HUES6 (cell line): ENCODE results near the gene RPS19BP1.
"Not testable (repeated sequence)": the region's sequence is repeated elsewhere in the genome, so short reads cannot be mapped to it uniquely, and the experiment has no call there.

Source experiments
- H3K27ac ChIP-seq: 2 replicates; pipeline ENCODE4 v1.7.0; 2013; ENCODE audit warnings: low read depth, mild to moderate bottlenecking, low read length, inconsistent platforms
- H3K27me3 ChIP-seq: 2 replicates; pipeline ENCODE4 v1.6.1; 2013; ENCODE audit warnings: low read length; ENCODE audit not compliant: control insufficient read depth, insufficient read depth
- H3K36me3 ChIP-seq: 2 replicates; pipeline ENCODE4 v1.6.1; 2013; ENCODE audit warnings: low read length; ENCODE audit not compliant: control insufficient read depth, insufficient read depth
- H3K4me1 ChIP-seq: 2 replicates; pipeline ENCODE4 v1.6.1; 2013; ENCODE audit warnings: low read length; ENCODE audit not compliant: control insufficient read depth, insufficient read depth
- H3K4me3 ChIP-seq: 2 replicates; pipeline ENCODE4 v1.5.1; 2013; ENCODE audit warnings: low read depth, low read length
- H3K9ac ChIP-seq: one replicate; pipeline ENCODE4 v1.6.1; 2013; ENCODE audit warnings: mild to moderate bottlenecking, low read length
- H3K9me3 ChIP-seq: 2 replicates; pipeline ENCODE4 v1.6.1; 2013; ENCODE audit warnings: low read depth, low read length; ENCODE audit not compliant: control insufficient read depth, insufficient read depth

The RPS19BP1 gene

GRCh38 chr22:39510529-39511149, 21.9 kb downstream of the RPS19BP1 start:
- H3K27me3 ChIP-seq, result peaks cover 79% of the 10 kb centered on the region
- H3K4me3 ChIP-seq, result no peak overlapping the region
- H3K4me1 ChIP-seq, result no peaks in the 10 kb centered on the region
- no peak overlapping the region for H3K27ac ChIP-seq
- peaks cover 84% of the 10 kb centered on the region for H3K36me3 ChIP-seq
- H3K9ac ChIP-seq, result no peak overlapping the region
- H3K9me3 ChIP-seq, result no peaks in the 10 kb centered on the region

- H3K27ac ChIP-seq, result no peak overlapping the region
- 0 out of 2 replicates have a peak, but pooled peaks cover under 1% of the 10 kb centered on the region for H3K4me1 ChIP-seq
- H3K36me3 ChIP-seq, result peaks cover 80% of the 10 kb centered on the region
- no peaks in the 10 kb centered on the region for H3K9me3 ChIP-seq
- no peak overlapping the region for H3K9ac ChIP-seq
- H3K27me3 ChIP-seq, result peaks cover 76% of the 10 kb centered on the region
- no peak overlapping the region for H3K4me3 ChIP-seq
Measured at GRCh38 chr22:39508393-39508792, 24.2 kb downstream of the RPS19BP1 start.

DNA sequence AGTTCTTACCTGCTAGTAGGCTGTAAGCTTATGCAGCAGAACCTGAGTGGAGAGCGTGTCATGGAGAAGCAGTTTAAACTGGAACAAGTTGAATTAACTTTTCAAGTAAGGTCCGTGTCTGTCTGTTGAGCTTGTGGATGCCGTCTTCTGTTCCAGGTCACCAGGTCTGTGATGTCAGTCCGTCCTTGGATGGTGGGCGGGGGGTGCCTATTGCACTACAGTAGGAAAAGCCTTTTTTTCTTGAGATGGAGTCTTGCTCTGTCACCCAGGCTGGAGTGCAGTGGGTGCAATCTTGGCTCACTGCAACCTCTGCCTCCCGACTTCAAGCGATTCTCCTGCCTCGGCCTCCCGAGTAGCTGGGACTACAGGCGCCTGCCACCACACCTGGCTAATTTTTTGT, 25.5 kb downstream of the RPS19BP1 start:
- H3K27ac ChIP-seq, H3K4me3 ChIP-seq, H3K9me3 ChIP-seq, H3K9ac ChIP-seq, H3K4me1 ChIP-seq: not testable (repeated sequence)
- Histone ChIP-seq H3K27me3 (peaks cover 69% of the 10 kb centered on the region), H3K36me3 (peaks cover 69% of the 10 kb centered on the region)

DNA sequence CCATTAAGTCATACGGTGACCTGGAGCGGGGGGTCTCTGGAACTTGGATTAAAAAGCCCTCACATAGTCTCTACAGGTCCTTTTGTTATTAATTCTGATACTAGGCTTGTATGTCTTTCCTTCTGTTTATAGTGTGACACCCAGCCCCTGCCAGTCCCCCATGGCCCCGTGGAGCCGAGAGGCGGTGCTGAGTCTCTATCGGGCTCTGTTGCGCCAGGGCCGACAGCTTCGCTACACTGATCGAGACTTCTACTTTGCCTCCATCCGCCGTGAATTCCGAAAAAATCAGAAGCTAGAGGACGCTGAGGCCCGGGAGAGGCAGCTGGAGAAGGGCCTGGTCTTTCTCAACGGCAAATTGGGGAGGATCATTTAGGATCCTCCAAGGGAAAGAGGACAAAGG, 28.5 kb downstream of the RPS19BP1 start:
- H3K36me3 ChIP-seq, result peaks cover 45% of the 10 kb centered on the region

DNA sequence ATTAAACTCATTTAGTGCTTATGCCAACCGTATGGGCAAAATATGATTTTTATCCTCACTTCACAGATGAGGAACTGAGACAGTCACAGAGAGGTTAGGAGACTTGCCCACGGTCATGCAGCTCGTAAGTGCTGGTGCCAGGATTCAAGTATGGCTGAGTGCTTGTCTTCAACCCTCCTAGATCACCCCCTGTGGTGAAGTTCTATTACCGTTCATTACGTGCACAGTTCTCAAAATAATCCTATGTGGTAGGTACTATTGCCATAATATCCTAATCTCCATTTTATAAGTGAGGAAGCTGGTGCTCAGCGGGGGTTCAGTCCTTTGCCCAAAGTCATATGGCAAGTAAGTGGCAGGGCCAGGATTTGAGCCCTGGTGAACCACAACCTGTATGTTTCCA, 28.9 kb downstream of the RPS19BP1 start:
- Histone ChIP-seq H3K4me3 (peak overlapping the region; percentile 82; the same call in 1 of the 2 replicates), H3K36me3 (peaks cover 43% of the 10 kb centered on the region), H3K27me3 (peaks cover 45% of the 10 kb centered on the region), H3K27ac (no peak overlapping the region), H3K9ac (no peak overlapping the region), H3K4me1 (peaks cover 18% of the 10 kb centered on the region), H3K9me3 (no peaks in the 10 kb centered on the region)

More for the DNA sequence above, 28.5 kb downstream of the RPS19BP1 start:
- Histone ChIP-seq H3K27me3 (peaks cover 46% of the 10 kb centered on the region), H3K4me3 (no peak overlapping the region), H3K9ac (no peak overlapping the region), H3K27ac (no peak overlapping the region), H3K9me3 (no peaks in the 10 kb centered on the region), H3K4me1 (peaks cover 17% of the 10 kb centered on the region)

DNA sequence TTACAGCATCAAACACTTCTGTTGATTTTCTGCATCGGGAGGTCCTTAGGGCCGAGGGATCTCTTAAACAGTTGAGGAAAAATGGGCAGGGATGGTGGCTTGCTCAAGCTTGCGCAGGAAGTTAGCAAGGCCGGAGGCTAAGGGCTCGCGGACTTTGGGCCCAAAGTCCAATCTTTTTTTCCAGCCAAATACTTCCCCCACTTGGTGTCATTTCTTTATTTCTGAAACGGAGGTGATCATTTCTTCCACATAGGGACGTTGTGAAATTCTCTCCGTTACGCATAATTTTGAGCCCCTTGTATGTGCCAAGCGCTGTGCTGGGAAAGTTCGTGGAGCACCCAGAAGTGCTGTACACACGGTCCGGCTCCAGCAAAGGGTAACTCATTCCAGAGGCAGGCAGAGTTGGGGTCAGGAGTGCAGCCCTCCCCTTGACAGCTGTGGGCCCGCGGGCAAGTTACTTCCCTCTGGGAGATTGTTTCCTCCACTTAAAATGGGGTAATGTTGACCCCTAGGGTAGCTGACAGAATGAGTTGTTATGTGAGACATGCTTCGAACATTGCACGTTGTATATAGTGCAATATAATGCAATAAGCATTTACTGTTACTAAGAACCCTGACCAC, 29.6 kb downstream of the RPS19BP1 start:
- Histone ChIP-seq H3K4me3 (peak overlapping the region; percentile 82), H3K9me3 (no peaks in the 10 kb centered on the region), H3K9ac (peak overlapping the region; percentile 85), H3K4me1 (peaks cover 19% of the 10 kb centered on the region), H3K36me3 (peaks cover 36% of the 10 kb centered on the region), H3K27me3 (peaks cover 43% of the 10 kb centered on the region), H3K27ac (no peak overlapping the region)

- H3K4me3 ChIP-seq, result peak within 1 kb of the TSS; percentile 82
- H3K27ac ChIP-seq, result no peak within 1 kb of the TSS
- peaks cover 19% of the 10 kb centered on the region for H3K4me1 ChIP-seq
- peaks cover 33% of the 10 kb centered on the region for H3K36me3 ChIP-seq
- peaks cover 41% of the 10 kb centered on the region for H3K27me3 ChIP-seq
- H3K9ac ChIP-seq, result peak within 1 kb of the TSS; percentile 85
- no peaks in the 10 kb centered on the region for H3K9me3 ChIP-seq
Measured at GRCh38 chr22:39502109-39502788, 30.3 kb downstream of the RPS19BP1 start, which contains the start of gene MIEF1. Gene MIEF1, plus strand, starts transcription at chr22:39502290. Its CDS starts 9,005 bp downstream, at chr22:39511295.

DNA sequence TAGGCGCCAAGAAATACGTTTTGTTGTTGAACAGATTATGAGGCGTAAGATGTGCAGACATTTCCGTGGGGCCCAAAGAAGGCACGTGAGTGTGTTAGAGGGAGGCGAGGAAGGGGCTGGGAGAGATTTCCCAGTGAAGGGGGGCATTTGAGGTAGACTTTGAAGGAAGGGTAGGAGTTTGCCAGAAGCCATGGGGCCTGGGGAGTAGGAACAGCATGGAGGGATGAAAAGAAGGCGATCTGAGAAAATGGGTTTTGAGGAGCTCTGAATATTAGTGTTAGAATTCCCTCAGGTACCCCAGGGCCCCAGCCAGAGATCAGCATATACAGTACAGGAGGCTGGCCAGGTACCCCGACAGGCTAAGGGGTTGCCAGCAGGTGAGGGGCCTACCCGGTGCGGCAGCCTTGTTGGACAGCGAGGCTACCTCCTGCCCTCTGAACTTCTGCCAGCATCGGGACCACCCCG, 30.9 kb downstream of the RPS19BP1 start:
- Histone ChIP-seq H3K36me3 (peaks cover 28% of the 10 kb centered on the region), H3K4me1 (peaks cover 19% of the 10 kb centered on the region), H3K27ac (no peak overlapping the region), H3K27me3 (peaks cover 37% of the 10 kb centered on the region), H3K9me3 (no peaks in the 10 kb centered on the region), H3K9ac (no peak overlapping the region), H3K4me3 (peak overlapping the region; percentile 82)

DNA sequence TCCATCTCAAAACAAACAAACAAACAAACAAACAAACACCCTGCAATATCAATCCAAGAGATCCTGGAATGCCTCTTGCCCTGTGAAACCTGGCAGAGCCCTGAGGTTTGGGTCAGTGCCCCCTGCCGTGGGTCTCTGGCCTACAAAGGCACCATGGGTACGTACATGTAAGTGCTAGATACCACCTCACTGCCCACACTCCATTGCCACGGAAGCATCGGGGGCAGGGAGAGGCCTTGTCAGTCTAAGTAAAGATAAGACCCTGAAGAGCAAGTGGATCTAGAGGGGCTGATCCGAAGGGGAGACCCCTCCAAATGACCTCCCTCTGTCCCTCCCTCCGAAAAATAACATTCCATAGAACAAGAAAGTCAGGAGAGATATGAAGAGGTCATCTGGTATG, 32.4 kb downstream of the RPS19BP1 start:
- H3K36me3 ChIP-seq, result peaks cover 13% of the 10 kb centered on the region
- no peak overlapping the region for H3K4me3 ChIP-seq
- no peak overlapping the region for H3K27ac ChIP-seq
- H3K27me3 ChIP-seq, result peaks cover 22% of the 10 kb centered on the region
- no peak overlapping the region for H3K9ac ChIP-seq
- peaks cover 19% of the 10 kb centered on the region for H3K4me1 ChIP-seq
- no peaks in the 10 kb centered on the region for H3K9me3 ChIP-seq

DNA sequence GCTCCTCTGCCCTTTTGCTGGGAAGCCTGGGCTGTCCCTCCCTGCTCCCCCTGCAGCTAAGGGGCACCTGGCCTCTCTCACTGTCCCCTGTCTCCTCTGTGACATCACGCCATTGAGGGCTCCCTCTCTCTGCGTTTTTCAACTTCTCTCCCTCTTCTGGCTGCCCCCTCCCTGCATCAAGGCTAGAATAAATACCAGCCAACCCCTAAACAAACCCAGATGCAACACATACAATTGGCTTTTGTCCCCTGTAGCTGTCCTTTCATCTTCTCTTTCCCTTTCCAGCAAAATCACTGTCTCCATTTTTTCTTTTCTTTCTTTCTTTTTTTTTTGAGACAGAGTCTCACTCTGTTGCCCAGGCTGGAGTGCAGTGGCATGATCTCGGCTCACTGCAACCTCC, 33.7 kb downstream of the RPS19BP1 start:
- Histone ChIP-seq H3K27me3 (peaks cover 33% of the 10 kb centered on the region), H3K9me3 (no peaks in the 10 kb centered on the region), H3K9ac (no peak overlapping the region), H3K36me3 (no peaks in the 10 kb centered on the region), H3K27ac (no peak overlapping the region), H3K4me1 (peaks cover 19% of the 10 kb centered on the region), H3K4me3 (no peak overlapping the region)

DNA sequence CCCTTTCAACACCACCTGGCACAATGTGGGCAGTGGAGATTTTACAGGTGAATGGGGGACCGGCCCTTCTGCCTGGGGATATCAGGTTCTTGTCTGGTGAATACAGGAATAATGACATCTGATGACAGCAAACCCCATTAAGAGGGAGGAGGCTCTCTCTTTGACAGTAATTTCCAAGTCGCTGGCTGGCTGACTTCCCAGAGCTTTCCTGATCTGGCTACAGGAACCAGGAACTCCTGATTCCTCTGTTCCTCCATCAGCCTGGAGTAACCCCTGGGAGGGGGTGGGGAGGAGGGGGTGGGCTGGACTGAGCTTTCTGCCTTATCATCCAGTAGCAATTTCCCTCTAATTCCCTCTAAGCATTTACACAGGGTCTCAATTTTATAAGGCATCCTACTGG, 34.2 kb downstream of the RPS19BP1 start:
- H3K27me3 ChIP-seq, result peaks cover 33% of the 10 kb centered on the region
- H3K36me3 ChIP-seq, result no peaks in the 10 kb centered on the region
- no peak overlapping the region for H3K4me3 ChIP-seq
- H3K27ac ChIP-seq, result no peak overlapping the region
- H3K4me1 ChIP-seq, result peaks cover 18% of the 10 kb centered on the region
- no peak overlapping the region for H3K9ac ChIP-seq
- H3K9me3 ChIP-seq, result no peaks in the 10 kb centered on the region
